Fibroblast of mammary gland (primary cell): ENCODE data around the gene MYO15A.
A peak's percentile ranks its signal among the peaks of the same experiment; 100 is the strongest.

Source experiments
- DNase-seq: peaks from one replicate; pipeline ENCODE4 v3.0.0-alpha.2; 2010; ENCODE audit warnings: low read depth
- H3K4me3 ChIP-seq: 2 replicates; pipeline ENCODE4 v1.5.1; 2011; ENCODE audit warnings: low read depth, mild to moderate bottlenecking, low read length, moderate library complexity; ENCODE audit not compliant: control insufficient read depth
- CTCF ChIP-seq: conservative IDR thresholded peaks from 2 replicates; pipeline ENCODE4 v1.5.1; 2011; ENCODE audit warnings: low read depth, low read length, inconsistent platforms; ENCODE audit not compliant: control insufficient read depth, insufficient read depth

Gene MYO15A

DNA sequence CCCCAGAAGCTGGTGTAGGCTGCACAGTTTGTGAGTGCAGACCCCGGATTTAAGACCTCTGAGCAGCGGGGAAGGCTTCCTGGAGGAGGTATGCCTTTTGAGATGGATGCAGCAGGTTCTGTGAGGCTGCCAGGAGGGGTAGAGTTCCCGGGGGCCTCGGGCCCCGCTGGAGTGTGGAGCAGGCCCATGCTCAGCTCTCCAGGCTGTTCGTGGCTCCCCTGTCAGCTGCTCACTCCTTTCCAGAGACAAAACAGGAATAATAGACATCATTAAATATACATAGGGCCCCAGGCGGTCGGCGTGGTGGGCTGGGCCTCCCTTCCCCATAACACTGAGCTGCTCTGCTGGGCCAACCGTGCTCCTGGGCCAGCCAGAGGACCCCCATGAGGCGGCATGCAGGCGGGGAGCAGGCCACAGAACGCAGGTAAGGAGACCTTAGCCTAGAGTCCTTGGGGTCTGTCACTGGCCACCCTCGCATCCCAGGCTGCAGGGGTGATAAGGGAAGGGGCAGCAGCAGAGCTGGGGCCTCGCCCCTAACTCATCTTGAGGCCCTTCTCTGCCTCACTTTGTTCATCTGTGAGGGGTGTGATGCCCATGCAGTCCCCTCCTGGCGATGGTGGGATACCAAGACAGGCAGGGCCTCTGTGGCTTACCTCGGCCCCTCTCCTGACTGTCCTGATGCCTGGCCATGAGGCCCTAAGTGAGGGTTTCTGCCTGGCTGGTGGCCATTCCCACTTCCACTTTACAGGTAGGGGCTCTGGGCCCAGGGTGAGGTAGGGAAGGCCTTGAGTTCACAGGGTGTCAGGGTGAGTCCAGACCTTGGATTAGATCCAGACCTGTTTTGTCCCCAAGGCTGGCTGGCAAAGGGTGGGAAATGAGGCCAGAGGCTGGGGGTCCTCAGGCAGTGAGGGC lies at the start of gene MYO15A:
TSS of gene MYO15A (plus strand) at position 356 of the 912 bp plus-strand sequence. CDS start 10,045 bp downstream, outside the sequence.
- TF ChIP-seq CTCF = no peak
- H3K4me3 ChIP-seq = no peak within 1 kb of the TSS
- DNase-seq = no peak

DNA sequence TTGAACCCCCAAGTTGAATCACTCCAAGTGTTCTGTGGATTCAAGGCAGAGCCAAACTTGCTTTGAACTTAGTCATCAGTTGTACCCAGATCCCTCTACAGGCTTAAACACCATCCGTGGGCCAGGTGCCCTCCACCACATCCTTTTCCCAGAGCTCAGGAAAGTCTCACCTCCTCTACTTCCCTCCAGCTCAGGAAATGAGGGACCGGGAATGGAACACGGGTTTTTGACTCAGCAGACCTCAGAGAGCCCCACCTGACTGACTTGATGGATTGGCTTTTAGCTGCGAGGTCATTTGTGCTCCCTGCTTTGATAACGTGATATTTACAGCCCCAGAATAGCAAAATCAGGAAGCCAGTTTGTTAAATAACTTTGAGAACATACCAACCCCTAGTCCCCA lies 49.3 kb upstream of the MYO15A start:
- no peak for DNase-seq
- TF ChIP-seq CTCF = no peak
- H3K4me3 ChIP-seq = no peak overlapping the region

- no peak for DNase-seq
- H3K4me3 ChIP-seq = no peak overlapping the region
- no peak for TF ChIP-seq CTCF
Measured at GRCh38 chr17:18064053-18064452, 44.5 kb upstream of the MYO15A start.

- DNase-seq = no peak
- no peak overlapping the region for H3K4me3 ChIP-seq
- no peak for TF ChIP-seq CTCF
Measured at GRCh38 chr17:18065546-18065945, 43.0 kb upstream of the MYO15A start.

GRCh38 chr17:18066866-18067265 lies 41.7 kb upstream of the MYO15A start:
- H3K4me3 ChIP-seq = no peak overlapping the region
- DNase-seq = peak; percentile 17
- no peak for TF ChIP-seq CTCF

DNA sequence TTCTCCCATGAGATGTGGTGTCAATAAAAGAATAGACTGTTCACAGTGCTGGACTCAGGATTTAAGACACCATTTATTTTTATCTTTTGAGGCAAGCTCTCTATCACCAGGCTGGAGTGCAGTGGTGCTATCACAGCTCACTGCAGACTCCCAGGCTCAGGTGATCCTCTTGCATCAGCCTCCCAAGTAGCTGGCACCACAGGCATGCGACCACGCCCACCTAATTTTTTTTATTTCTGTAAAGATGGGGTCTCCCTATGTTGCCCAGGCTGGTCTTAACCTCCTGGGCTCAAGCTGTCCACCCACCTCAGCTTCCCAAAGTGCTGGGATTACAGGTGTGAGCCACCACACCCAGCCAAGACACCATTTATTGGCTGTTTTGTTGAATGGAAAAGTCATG lies 39.5 kb upstream of the MYO15A start:
- no peak for DNase-seq
- no peak overlapping the region for H3K4me3 ChIP-seq
- TF ChIP-seq CTCF = no peak
